ENCODE data around the gene ZBTB20. TPM values are rescaled to one million over a fixed set of nuclear protein-coding genes. Genes with fewer than 3 reads are reported as not detected.
A peak's percentile ranks its signal among the peaks of the same experiment; 100 is the strongest.

The ZBTB20 gene
- total RNA-seq, 1 experiment from 2014 or later: 26.5 TPM

- H3K27me3 ChIP-seq (ENCODE audit: insufficient read depth, low read depth): no peaks in the 10 kb centered on the region
- TF ChIP-seq EZH2 (IDR thresholded peaks at IDR 0.05; ENCODE audit: low read depth) (no peak), CTCF (conservative IDR thresholded peaks at IDR 0.05) (no peak)
- H4K20me1 ChIP-seq (ENCODE audit: insufficient read depth): no peaks in the 10 kb centered on the region
- CTCF ChIA-PET: interaction anchor here (0.6 kb wide), 1 partner anchor 133 kb away, joined by 3 read pairs; no protein-coding TSS in a partner anchor
- no peak overlapping the region for H2AFZ ChIP-seq
- no peaks in the 10 kb centered on the region for H3K9me2 ChIP-seq (ENCODE audit: insufficient read depth)
- POLR2A ChIA-PET (ENCODE audit: unreplicated experiment): no interaction called here
- H3K4me1 ChIP-seq (replicated peaks; ENCODE audit: insufficient read depth): peaks cover 23% of the 10 kb centered on the region
- no peak overlapping the region for H3K27ac ChIP-seq
- no peak overlapping the region for H3K4me2 ChIP-seq
- H3K9me3 ChIP-seq (ENCODE audit: insufficient read depth, low read depth): no peaks in the 10 kb centered on the region
- peaks cover 10% of the 10 kb centered on the region; the same call in 1 of the 2 replicates for H3K36me3 ChIP-seq (ENCODE audit: low read depth)
- H3K4me3 ChIP-seq: no peak overlapping the region
- intact Hi-C loops (cut with micrococcal nuclease; ENCODE audit: unreplicated experiment): loop anchor here (5.0 kb wide), 1 partner anchor 68 kb away; no protein-coding TSS in a partner anchor
- H3F3A ChIP-seq (ENCODE audit: insufficient read depth, low read depth): no peaks in the 10 kb centered on the region
- H3K79me2 ChIP-seq (ENCODE audit: low read depth): no peaks in the 10 kb centered on the region
- no peak for DNase-seq
- BruUV-seq (replicated peaks): no TSS peak
Observed at GRCh38 chr3:114554731-114555130, 592.4 kb downstream of the ZBTB20 start.

- POLR2A ChIA-PET (ENCODE audit: unreplicated experiment): no interaction called here
Observed at GRCh38 chr3:114553949-114554593, 593.0 kb downstream of the ZBTB20 start.

GRCh38 chr3:114552527-114552812 lies 594.6 kb downstream of the ZBTB20 start:
- TF ChIP-seq CTCF (conservative IDR thresholded peaks at IDR 0.05): no peak
- no peak for TF ChIP-seq EZH2 (IDR thresholded peaks at IDR 0.05; ENCODE audit: low read depth)
- BruUV-seq (replicated peaks): TSS peak; percentile 92
- H4K20me1 ChIP-seq (ENCODE audit: insufficient read depth): no peaks in the 10 kb centered on the region
- ChIA-PET CTCF (interaction anchor here (0.6 to 1.4 kb wide), 2 partner anchors 56 to 221 kb away, joined by 3 to 4 read pairs; no protein-coding TSS in a partner anchor), POLR2A (ENCODE audit: unreplicated experiment) (interaction anchor here (0.6 kb wide), 1 partner anchor 62 kb away, joined by 5 read pairs; no protein-coding TSS in a partner anchor)
- intact Hi-C loops (cut with micrococcal nuclease; ENCODE audit: unreplicated experiment): loop anchor here (1.0 to 5.0 kb wide), 3 partner anchors 54 to 154 kb away; no protein-coding TSS in a partner anchor
- H3K36me3 ChIP-seq (ENCODE audit: low read depth): peaks cover 10% of the 10 kb centered on the region; the same call in 1 of the 2 replicates
- H3K79me2 ChIP-seq (ENCODE audit: low read depth): no peaks in the 10 kb centered on the region
- 0 out of 2 replicates have a peak overlapping the region, but pooled peaks have one; percentile 10 for H3K4me3 ChIP-seq
- peak overlapping the region; percentile 75 for H3K27ac ChIP-seq
- no peaks in the 10 kb centered on the region for H3K9me2 ChIP-seq (ENCODE audit: insufficient read depth)
- no peaks in the 10 kb centered on the region for H3K27me3 ChIP-seq (ENCODE audit: insufficient read depth, low read depth)
- peaks cover 15% of the 10 kb centered on the region for H3K4me1 ChIP-seq (replicated peaks; ENCODE audit: insufficient read depth)
- no peak overlapping the region for H2AFZ ChIP-seq
- DNase-seq: no peak
- peak overlapping the region; percentile 41 for H3K4me2 ChIP-seq
- no peaks in the 10 kb centered on the region for H3K9me3 ChIP-seq (ENCODE audit: insufficient read depth, low read depth)
- no peaks in the 10 kb centered on the region for H3F3A ChIP-seq (ENCODE audit: insufficient read depth, low read depth)

More at GRCh38 chr3:114553949-114554593, 593.0 kb downstream of the ZBTB20 start:
- BruUV-seq (replicated peaks): no TSS peak
- intact Hi-C loops (cut with micrococcal nuclease; ENCODE audit: unreplicated experiment): loop anchor here (2.0 to 5.0 kb wide), 2 partner anchors 55 to 68 kb away; no protein-coding TSS in a partner anchor
- H3K4me1 ChIP-seq (replicated peaks; ENCODE audit: insufficient read depth): peaks cover 23% of the 10 kb centered on the region
- H3K4me3 ChIP-seq: no peak overlapping the region
- peaks cover 10% of the 10 kb centered on the region; the same call in 1 of the 2 replicates for H3K36me3 ChIP-seq (ENCODE audit: low read depth)
- CTCF ChIA-PET: no interaction called here
- TF ChIP-seq EZH2 (IDR thresholded peaks at IDR 0.05; ENCODE audit: low read depth): no peak
- TF ChIP-seq CTCF (conservative IDR thresholded peaks at IDR 0.05): no peak
- no peaks in the 10 kb centered on the region for H3K79me2 ChIP-seq (ENCODE audit: low read depth)
- no peaks in the 10 kb centered on the region for H3F3A ChIP-seq (ENCODE audit: insufficient read depth, low read depth)
- H2AFZ ChIP-seq: no peak overlapping the region
- no peak for DNase-seq
- H3K9me2 ChIP-seq (ENCODE audit: insufficient read depth): no peaks in the 10 kb centered on the region
- no peaks in the 10 kb centered on the region for H3K27me3 ChIP-seq (ENCODE audit: insufficient read depth, low read depth)
- no peak overlapping the region for H3K27ac ChIP-seq
- H3K9me3 ChIP-seq (ENCODE audit: insufficient read depth, low read depth): no peaks in the 10 kb centered on the region
- no peak overlapping the region for H3K4me2 ChIP-seq
- H4K20me1 ChIP-seq (ENCODE audit: insufficient read depth): no peaks in the 10 kb centered on the region

All from PC-9 (cell line).